Right cardiac atrium (tissue), 5 donors: Measurements from ENCODE around the gene UBTD1. TPM values are rescaled to one million over a fixed set of nuclear protein-coding genes. Genes with fewer than 3 reads are reported as not detected.
"Not testable (repeated sequence)": the region's sequence is repeated elsewhere in the genome, so short reads cannot be mapped to it uniquely, and the experiment has no call there.

Experiments
- ATAC-seq, 2 donors: fragments of 200-7000 bp; cut with Tn5 transposase; one replicate each; pipeline versions ENCODE4 v1.8.0 to v1.9.1; 2020; ENCODE audit warnings: moderate library complexity in 2 of 2, mild to moderate bottlenecking in 1 of 2
- DNase-seq, 3 donors: peaks; one replicate each; pipeline ENCODE4 v3.0.0-alpha.2; 2020
- H3K27ac ChIP-seq: one replicate; pipeline ENCODE4 v1.5.1; 2013; ENCODE audit warnings: mild to moderate bottlenecking, low read length, control low read depth, moderate library complexity
- H3K27me3 ChIP-seq: one replicate; pipeline ENCODE4 v1.6.1; 2013; ENCODE audit not compliant: control insufficient read depth, insufficient read depth
- H3K4me1 ChIP-seq: one replicate; pipeline ENCODE4 v1.6.1; 2013; ENCODE audit warnings: low read length; ENCODE audit not compliant: control insufficient read depth, insufficient read depth
- H3K4me3 ChIP-seq: one replicate; pipeline ENCODE4 v1.5.1; 2013; ENCODE audit warnings: low read length, control low read depth
- H3K9me3 ChIP-seq: one replicate; pipeline ENCODE4 v1.6.1; 2013; ENCODE audit warnings: low read length; ENCODE audit not compliant: control insufficient read depth
- WGBS: extraction: QIAGEN DNeasy Blood & Tissue Kit; methylation state at CpG from one replicate; pipeline ENCODE4 v1.1.7; 2013; 5-methylcytosine and 5-hydroxymethylcytosine counted together
- intact Hi-C, 4 donors: fragments of 100-400 bp; cut with DNase I; formaldehyde crosslinking; loops; one replicate each; pipeline versions ENCODE4 v1.11.0 to v1.14.0; 2022 to 2023
- polyA plus RNA-seq: library from polyadenylated mRNA; stranded (reverse); fragments of 200-250 nt; gene quantifications from one replicate; pipeline ENCODE4 v1.2.3, GENCODE V29; 2013
- total RNA-seq, 4 donors: library from RNA; stranded (reverse); fragmentation: NEBNext Ultra II Directional; extraction: Animal tissue kit (Norgen Biotek cat#: 25700); gene quantifications; one replicate each; pipeline ENCODE4 v1.2.1, GENCODE V29; 2021
- donor health status: healthy with polysubstance abuse.
- donor health status: DM: no; HTN: yes; CAD: no.
- donor health status: DM: no; HTN: no; CAD: no.
- donor health status: DM: no; HTN: yes; CAD: no; lungs with severe emphysema.
- donor health status: DM: yes; HTN: yes; CAD: no.

The UBTD1 gene
- total and polyA plus RNA-seq, 5 donors: 24.8 to 42.1 (median 26.6) TPM

DNA sequence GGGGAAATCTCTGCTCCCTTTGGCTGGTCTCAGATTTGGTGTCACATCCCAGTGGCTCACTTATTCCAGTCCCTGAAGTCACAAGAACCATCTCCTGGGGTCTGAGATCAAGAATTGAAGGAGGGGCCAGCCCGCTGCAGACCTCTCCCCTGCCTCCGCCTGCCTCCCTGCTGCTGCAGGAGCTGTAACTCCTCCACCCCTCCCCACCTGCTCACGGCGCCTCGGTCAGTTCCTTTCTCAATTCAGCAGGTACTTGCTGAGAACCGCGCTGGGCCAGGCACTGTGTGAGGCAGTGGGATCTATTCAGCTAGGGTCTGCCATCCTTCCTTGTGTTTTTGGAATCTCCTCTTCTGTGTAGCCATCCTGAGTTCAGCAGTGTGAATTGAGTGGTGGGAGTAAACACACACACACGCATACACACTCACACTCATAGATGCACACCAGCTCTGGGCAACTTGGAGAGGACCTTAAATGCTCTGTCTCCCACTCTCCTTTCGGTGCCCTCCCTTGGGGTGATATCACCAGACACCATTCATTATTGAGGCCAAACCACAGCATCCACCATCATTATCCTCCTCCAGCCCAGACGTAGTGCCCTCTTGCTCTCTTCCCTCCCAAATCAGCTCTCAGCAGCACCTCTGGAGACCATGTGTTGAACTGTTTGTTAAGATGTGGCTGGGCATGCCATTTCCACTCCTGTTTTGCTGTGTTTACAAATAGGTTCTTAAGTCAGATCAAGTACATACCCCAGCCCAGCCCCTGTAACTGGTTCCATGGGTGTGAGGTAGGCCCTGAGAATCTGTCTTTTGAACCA is 51.8 kb downstream of the UBTD1 start:
- 82% methylated on average over 10 of the region's 10 CpGs for WGBS
- Histone ChIP-seq H3K4me3 (no peak overlapping the region), H3K9me3 (no peaks in the 10 kb centered on the region), H3K27ac (peak overlapping the region; percentile 61), H3K27me3 (no peaks in the 10 kb centered on the region), H3K4me1 (peaks cover 18% of the 10 kb centered on the region)
- intact Hi-C loops: loop anchor here (5.0 to 10.0 kb wide), 2 partner anchors 86 to 88 kb away; no protein-coding TSS in a partner anchor
- ATAC-seq (no peak), DNase-seq (no peak)

DNA sequence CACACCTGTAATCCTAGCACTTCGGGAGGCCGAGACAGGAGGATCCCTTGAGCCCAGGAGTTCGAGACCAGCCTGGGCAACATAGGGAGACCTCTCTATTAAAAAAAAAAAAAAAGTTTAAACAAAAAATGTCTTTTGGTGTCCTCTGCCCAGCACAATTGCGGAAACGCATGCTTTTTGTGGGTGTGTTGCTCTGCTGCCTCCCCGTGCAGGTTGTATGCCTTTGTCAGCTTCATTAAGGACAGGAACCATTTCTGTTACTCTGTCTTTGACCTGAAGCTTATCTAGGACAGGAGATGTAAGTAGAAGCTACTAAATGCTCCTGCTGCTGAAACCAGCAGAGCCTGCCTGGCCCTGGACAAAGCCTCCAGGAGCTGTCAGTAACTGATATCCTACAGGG is 52.5 kb downstream of the UBTD1 start:
- no peaks in the 10 kb centered on the region for H3K27me3 ChIP-seq
- ATAC-seq (no peak), DNase-seq (peak in 1 of 3 donors; percentile 11)
- H3K9me3 ChIP-seq: no peaks in the 10 kb centered on the region
- peaks cover 18% of the 10 kb centered on the region for H3K4me1 ChIP-seq
- 91% methylated on average over 6 of the region's 6 CpGs for WGBS
- H3K27ac ChIP-seq: no peak overlapping the region
- H3K4me3 ChIP-seq: no peak overlapping the region
- intact Hi-C loops: loop anchor here (5.0 to 10.0 kb wide), 2 partner anchors 86 to 89 kb away; no protein-coding TSS in a partner anchor

GRCh38 chr10:97553575-97554031 is 54.9 kb downstream of the UBTD1 start:
- peak; percentile 68 to 92 (median 84) for DNase-seq
- no peak overlapping the region for H3K4me3 ChIP-seq
- no peaks in the 10 kb centered on the region for H3K27me3 ChIP-seq
- no peak overlapping the region for H3K27ac ChIP-seq
- H3K4me1 ChIP-seq: peaks cover 12% of the 10 kb centered on the region
- ATAC-seq: peak; percentile 91
- no peaks in the 10 kb centered on the region for H3K9me3 ChIP-seq
- intact Hi-C loops: loop anchor here (5.0 to 10.0 kb wide), 2 partner anchors 89 to 91 kb away; no protein-coding TSS in a partner anchor
- WGBS: 21% methylated on average over 6 of the region's 6 CpGs

DNA sequence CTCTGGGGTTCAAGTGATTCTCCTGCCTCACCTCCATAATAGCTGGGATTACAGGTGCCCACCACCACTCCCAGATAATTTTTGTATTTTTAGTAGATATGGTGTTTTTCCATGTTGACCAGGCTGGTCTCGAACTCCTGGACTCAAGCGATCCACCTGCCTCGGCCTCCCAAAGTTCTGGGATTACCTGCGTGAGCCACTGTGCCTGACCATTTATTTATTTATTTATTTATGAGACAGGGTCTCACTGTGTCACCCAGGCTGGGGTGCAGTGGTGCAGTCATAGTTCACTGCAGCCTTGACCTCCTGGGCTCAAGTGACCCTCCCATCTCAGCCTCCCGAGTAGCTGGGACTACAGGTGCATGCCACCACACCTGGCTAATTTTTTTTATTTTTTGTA is 55.6 kb downstream of the UBTD1 start:
- intact Hi-C loops: loop anchor here (5.0 to 10.0 kb wide), 2 partner anchors 90 to 92 kb away; no protein-coding TSS in a partner anchor
- not testable (repeated sequence) for H3K9me3 ChIP-seq, H3K4me3 ChIP-seq, H3K27ac ChIP-seq, H3K27me3 ChIP-seq, ATAC-seq
- H3K4me1 ChIP-seq: peaks cover 12% of the 10 kb centered on the region
- 93% methylated on average over 5 of the region's 5 CpGs for WGBS
- DNase-seq: peak in 1 of 3 donors; percentile 1

GRCh38 chr10:97555541-97555940 is 56.8 kb downstream of the UBTD1 start:
- not testable (repeated sequence) for H3K27ac ChIP-seq, H3K27me3 ChIP-seq, H3K9me3 ChIP-seq, DNase-seq, H3K4me1 ChIP-seq, H3K4me3 ChIP-seq, ATAC-seq
- intact Hi-C loops: loop anchor here in 1 of 4 donors (10.0 kb wide), 1 partner anchor 91 kb away; no protein-coding TSS in a partner anchor
- 99% methylated on average over 7 of the region's 10 CpGs for WGBS

DNA sequence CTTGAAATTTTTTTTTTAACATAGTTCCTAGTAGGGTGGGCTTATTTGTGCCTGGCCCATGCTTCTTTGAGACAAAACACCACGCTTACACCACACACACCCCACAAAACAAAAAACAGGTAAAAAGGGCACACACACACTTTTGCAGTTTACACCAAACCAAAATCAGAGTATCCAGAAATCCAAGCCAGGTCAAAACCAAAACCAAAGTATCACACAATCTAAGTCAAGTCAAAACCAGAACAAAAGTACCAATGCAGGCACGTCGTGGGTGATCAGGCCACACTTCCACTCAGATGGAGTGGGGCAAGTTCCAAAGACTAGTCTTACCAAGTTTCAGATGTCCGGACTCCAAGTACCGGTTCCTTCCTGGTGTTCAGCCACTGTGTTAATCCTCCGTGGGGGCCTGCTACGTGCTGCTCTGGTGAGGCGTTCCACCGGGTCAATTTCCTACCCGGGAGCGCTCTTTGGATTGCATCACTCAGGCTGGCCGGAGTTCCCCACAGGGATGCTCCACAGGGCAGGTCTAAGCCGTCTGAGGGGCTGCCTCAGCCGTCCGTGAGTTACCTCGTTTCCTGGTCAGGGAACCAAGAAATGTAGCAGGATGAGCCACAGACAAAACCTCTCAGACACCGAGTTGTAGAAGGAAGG is 62.1 kb downstream of the UBTD1 start:
- H3K4me1 ChIP-seq, ATAC-seq, H3K4me3 ChIP-seq, H3K9me3 ChIP-seq, H3K27ac ChIP-seq, intact Hi-C loops, H3K27me3 ChIP-seq: not testable (repeated sequence)
- WGBS: 75% methylated on average over 17 of the region's 17 CpGs
- peak in 1 of 3 donors; percentile 73 for DNase-seq

- H3K9me3 ChIP-seq, ATAC-seq, H3K4me1 ChIP-seq, H3K27me3 ChIP-seq, H3K27ac ChIP-seq, H3K4me3 ChIP-seq, DNase-seq, intact Hi-C loops: not testable (repeated sequence)
- 91% methylated on average over 12 of the region's 12 CpGs for WGBS
These were observed 62.8 kb downstream of the UBTD1 start for GRCh38 chr10:97561386-97562077.

GRCh38 chr10:97562329-97562728 is 63.6 kb downstream of the UBTD1 start:
- H3K27ac ChIP-seq, H3K4me3 ChIP-seq, H3K4me1 ChIP-seq, ATAC-seq, H3K9me3 ChIP-seq, H3K27me3 ChIP-seq, DNase-seq, intact Hi-C loops: not testable (repeated sequence)
- 95% methylated on average over 5 of the region's 5 CpGs for WGBS

- 98% methylated on average over 4 of the region's 4 CpGs for WGBS
- intact Hi-C loops: no loop called here
- Histone ChIP-seq H3K4me3 (no peak overlapping the region), H3K9me3 (no peaks in the 10 kb centered on the region), H3K4me1 (no peaks in the 10 kb centered on the region), H3K27ac (no peak overlapping the region), H3K27me3 (no peaks in the 10 kb centered on the region)
- ATAC-seq (no peak), DNase-seq (no peak)
These were observed 64.6 kb downstream of the UBTD1 start for GRCh38 chr10:97563337-97563736.

GRCh38 chr10:97564776-97565175 is 66.1 kb downstream of the UBTD1 start:
- Histone ChIP-seq H3K4me3 (no peak overlapping the region), H3K4me1 (no peaks in the 10 kb centered on the region), H3K27me3 (no peaks in the 10 kb centered on the region), H3K27ac (no peak overlapping the region), H3K9me3 (no peaks in the 10 kb centered on the region)
- ATAC-seq (no peak), DNase-seq (no peak)
- intact Hi-C loops: no loop called here
- 83% methylated on average over 4 of the region's 4 CpGs for WGBS
